GM19395 (cell line): ENCODE data around the gene GPX4.
A peak's percentile ranks its signal among the peaks of the same experiment; 100 is the strongest.

Experiments
- ATAC-seq: cut with Tn5 transposase; IDR thresholded peaks from one replicate; pipeline ENCODE4 v1.9.1; 2021; ENCODE audit warnings: mild to moderate bottlenecking, moderate library complexity; ENCODE audit not compliant: unreplicated experiment

The GPX4 gene

GRCh38 chr19:1068009-1069001 is 35.5 kb upstream of the GPX4 start:
- ATAC-seq = no peak

GRCh38 chr19:1069009-1069779 is 34.6 kb upstream of the GPX4 start:
- ATAC-seq = no peak

GRCh38 chr19:1070576-1070930 is 33.2 kb upstream of the GPX4 start:
- ATAC-seq = no peak

- ATAC-seq = no peak
Observed at GRCh38 chr19:1070931-1071791, 32.6 kb upstream of the GPX4 start.

GRCh38 chr19:1072371-1073015 is 31.3 kb upstream of the GPX4 start:
- ATAC-seq = no peak

- no peak for ATAC-seq
Observed at GRCh38 chr19:1073063-1073955, 30.5 kb upstream of the GPX4 start.

- no peak for ATAC-seq
Observed at GRCh38 chr19:1073956-1074517, 29.8 kb upstream of the GPX4 start.

GRCh38 chr19:1074544-1075283 is 29.1 kb upstream of the GPX4 start:
- no peak for ATAC-seq

- ATAC-seq = no peak
Observed at GRCh38 chr19:1076046-1076386, 27.8 kb upstream of the GPX4 start.

- peak; percentile 78 for ATAC-seq
Observed at GRCh38 chr19:1076951-1077350, 26.8 kb upstream of the GPX4 start.

- no peak for ATAC-seq
Observed at GRCh38 chr19:1079566-1080111, 24.2 kb upstream of the GPX4 start.

- ATAC-seq = no peak
Observed at GRCh38 chr19:1080360-1081161, 23.2 kb upstream of the GPX4 start.

- no peak for ATAC-seq
Observed at GRCh38 chr19:1081301-1082164, 22.3 kb upstream of the GPX4 start.

- ATAC-seq = no peak
Observed at GRCh38 chr19:1082165-1082927, 21.4 kb upstream of the GPX4 start.

GRCh38 chr19:1082928-1083816 is 20.6 kb upstream of the GPX4 start:
- no peak for ATAC-seq
